Stimulated activated CD8-positive, alpha-beta memory T cell treated with anti-CD3 and anti-CD28 coated beads, Interleukin-2, amount 100 ng/mL, for 48 hours (primary cell): ENCODE measurements around the gene LY6G6D.

ENCODE experiments used
- DNase-seq, 2 donors: peaks; one replicate each; pipeline ENCODE4 v3.0.0-alpha.2; 2020; ENCODE audit warnings: low read depth in 2 of 2

Gene LY6G6D

DNA sequence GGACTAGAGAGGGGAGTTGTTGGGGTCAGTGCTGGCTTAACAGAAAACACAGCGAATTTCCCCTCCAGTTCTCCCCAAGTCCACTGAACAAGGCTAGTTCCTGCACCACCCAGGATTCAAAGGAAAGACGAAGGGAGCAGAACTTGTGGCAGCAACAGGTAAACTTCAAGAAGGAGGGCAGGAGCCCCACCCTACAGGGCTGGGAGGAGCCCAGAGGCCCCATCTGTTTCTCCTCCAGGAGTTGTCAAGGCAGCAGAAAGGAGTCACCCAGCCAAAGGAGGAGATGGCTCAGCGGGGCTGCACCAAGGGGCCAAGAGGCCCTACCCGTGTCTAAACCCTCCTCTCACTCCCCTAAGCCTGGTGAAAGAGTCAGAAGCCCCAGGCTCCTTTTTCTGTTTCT is 49.0 kb downstream of the LY6G6D start:
- no peak for DNase-seq

DNA sequence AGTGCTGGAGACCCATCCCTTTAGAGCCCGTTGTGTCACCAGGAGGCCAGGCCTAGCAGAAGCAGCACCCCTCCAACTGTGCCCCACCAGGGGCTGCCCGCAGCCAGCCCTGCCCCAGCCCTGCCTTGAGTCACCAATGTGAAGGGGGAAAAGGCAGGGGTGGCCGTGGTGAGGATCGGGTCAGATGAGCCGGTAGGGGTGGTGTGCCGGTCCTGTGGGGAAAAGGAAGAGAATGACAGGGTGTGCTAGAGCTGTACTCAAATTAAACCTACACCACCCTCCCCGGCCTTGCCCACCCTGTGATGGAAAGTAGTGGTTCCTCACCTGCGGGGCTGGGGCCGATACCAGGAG is 50.4 kb downstream of the LY6G6D start:
- DNase-seq = no peak

DNA sequence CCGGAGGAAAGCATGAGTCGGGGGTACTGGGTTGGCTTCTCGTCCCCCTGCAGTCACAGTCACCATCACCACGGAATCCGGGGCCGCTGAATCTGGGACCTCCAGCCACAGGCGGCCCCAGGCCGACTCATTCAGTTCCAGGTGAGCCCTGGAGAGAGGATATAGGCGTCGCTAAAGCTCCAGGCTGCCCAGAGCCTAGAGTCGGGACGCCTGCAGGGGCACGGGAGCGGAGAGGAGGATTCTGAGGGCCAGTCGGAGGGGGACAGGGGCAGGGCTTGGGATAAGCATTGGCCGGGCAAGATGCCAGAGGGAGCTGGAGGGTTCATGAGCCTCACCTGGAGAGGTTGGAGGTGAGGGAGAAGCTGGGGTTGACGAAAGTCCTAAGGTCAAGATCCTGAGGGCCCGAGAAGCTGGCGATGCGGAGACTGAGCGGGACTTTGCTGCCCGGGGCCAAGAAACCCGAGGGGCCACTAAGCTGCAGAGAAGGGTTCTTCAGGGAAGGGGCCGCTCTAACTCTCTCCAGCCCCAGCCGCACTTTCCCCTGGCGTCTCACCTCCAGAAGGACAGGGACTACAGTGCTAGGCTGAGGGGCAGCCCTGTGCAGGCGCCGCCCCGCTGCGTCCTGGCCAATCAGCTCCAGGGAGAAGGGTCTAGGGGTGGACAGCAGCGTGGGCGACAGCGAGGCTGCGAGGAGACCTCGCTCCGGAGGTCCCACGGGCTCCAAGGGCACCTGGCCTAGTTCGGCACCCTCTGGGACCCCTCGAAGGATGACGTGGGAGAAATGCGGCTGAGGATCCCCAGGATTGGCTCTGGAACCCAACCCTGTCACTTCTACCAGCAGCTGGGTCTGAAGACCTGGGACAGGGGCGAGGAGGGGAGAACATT is 51.0 kb downstream of the LY6G6D start:
- no peak for DNase-seq

DNA sequence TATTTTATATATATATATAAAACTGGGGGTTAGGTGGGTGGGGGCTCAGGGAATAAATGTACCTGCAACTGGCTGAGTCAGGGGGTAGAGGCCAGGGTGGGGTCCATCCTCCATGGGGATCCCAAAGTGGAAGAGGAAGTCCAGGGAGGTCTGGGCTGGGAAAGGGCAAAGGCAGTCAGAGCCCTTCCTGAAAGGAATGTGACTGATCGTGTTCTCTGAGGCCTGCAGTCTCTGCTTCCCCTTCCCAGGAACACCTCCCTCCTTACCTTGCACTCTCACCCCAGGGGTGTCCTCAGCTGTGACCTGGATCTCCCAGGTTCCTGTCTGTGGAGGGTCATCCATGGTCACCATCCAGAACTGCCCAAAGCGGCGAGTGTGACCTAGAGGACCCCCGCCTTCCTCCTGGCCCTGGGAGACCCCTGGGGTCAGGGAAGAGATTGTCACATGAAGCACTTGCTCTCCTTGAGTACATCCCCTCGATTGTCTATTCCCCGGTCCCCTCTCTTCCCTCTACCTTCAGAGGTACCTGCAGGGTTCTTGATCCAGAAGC is 52.0 kb downstream of the LY6G6D start:
- no peak for DNase-seq
